Measurements from ENCODE around the gene PAOX. TPM values are rescaled to one million over a fixed set of nuclear protein-coding genes. Genes with fewer than 3 reads are reported as not detected.
A peak's percentile ranks its signal among the peaks of the same experiment; 100 is the strongest.

PAOX gene
- total and polyA plus RNA-seq, 2 of the 13 experiments (the other 11 are each of a cell fraction or from before 2014, with no cell fraction given): 0.49 to 0.77 TPM

- peaks cover 6 to 67% of the 10 kb centered on the region in 2 experiments; a peak in 4 of 5 replicates for H3K27me3 ChIP-seq (ENCODE audit: control insufficient read depth in 1 of 2, insufficient read depth in 2 of 2, low read length in 2 of 2)
- no peaks in the 10 kb centered on the region for H3K79me2 ChIP-seq (ENCODE audit: insufficient read depth, low read length)
- 0 out of 2 replicates have a peak overlapping the region, but pooled peaks have one; percentile 8 for H3K9ac ChIP-seq (ENCODE audit: insufficient read depth, low read depth, low read length)
- peak; percentile 54 for ATAC-seq
- peak overlapping the region; percentile 64 for H3K4me2 ChIP-seq (ENCODE audit: low read depth, low read length)
- POLR2A ChIA-PET: interaction anchor here (0.9 to 2.2 kb wide), 3 partner anchors 11 to 22 kb away, joined by 3 to 8 read pairs (median 5); partner anchors contain the start of genes FUOM and PRAP1
- H3K4me3 ChIP-seq (replicated peaks in 1 of 3; ENCODE audit: insufficient read depth in 1 of 3, low read depth in 2 of 3, low read length in 3 of 3): peak overlapping the region; percentile 19 to 72 (median 42); a peak in 4 of 6 replicates
- H3K9me3 ChIP-seq (ENCODE audit: low read length): no peaks in the 10 kb centered on the region
- 8% methylated on average over 11 of the region's 75 CpGs for WGBS (ENCODE audit: low lambda C conversion rate)
- no peak overlapping the region for H3K27ac ChIP-seq (ENCODE audit: extremely low read length, insufficient read depth, low read length)
- H3K36me3 ChIP-seq (replicated peaks in 1 of 2; ENCODE audit: control insufficient read depth in 1 of 2, insufficient read depth in 2 of 2, low read length in 2 of 2): no peaks in the 10 kb centered on the region
- intact Hi-C loops (cut with micrococcal nuclease; ENCODE audit: unreplicated experiment) (no loop called here), in situ Hi-C loops (cut with HindIII; ENCODE audit: extremely low pct_ligation_motif_present, low pct_unique_long_range_greater_than_20kb) (no loop called here)
- H3K4me1 ChIP-seq (ENCODE audit: insufficient read depth, low read length): peaks cover 21% of the 10 kb centered on the region
- CTCF ChIA-PET (ENCODE audit: low intra/inter-chr PET ratio, low total read pairs): no interaction called here
- no TSS peak for BruUV-seq (replicated peaks)
- H2AFZ ChIP-seq (ENCODE audit: low read length): no peak overlapping the region
- FAIRE-seq: no peak
- no peak for DNase-seq (ENCODE audit: low spot score)
- H4K20me1 ChIP-seq (ENCODE audit: insufficient read depth, low read length): no peaks in the 10 kb centered on the region
- TF ChIP-seq, protein P1, sequence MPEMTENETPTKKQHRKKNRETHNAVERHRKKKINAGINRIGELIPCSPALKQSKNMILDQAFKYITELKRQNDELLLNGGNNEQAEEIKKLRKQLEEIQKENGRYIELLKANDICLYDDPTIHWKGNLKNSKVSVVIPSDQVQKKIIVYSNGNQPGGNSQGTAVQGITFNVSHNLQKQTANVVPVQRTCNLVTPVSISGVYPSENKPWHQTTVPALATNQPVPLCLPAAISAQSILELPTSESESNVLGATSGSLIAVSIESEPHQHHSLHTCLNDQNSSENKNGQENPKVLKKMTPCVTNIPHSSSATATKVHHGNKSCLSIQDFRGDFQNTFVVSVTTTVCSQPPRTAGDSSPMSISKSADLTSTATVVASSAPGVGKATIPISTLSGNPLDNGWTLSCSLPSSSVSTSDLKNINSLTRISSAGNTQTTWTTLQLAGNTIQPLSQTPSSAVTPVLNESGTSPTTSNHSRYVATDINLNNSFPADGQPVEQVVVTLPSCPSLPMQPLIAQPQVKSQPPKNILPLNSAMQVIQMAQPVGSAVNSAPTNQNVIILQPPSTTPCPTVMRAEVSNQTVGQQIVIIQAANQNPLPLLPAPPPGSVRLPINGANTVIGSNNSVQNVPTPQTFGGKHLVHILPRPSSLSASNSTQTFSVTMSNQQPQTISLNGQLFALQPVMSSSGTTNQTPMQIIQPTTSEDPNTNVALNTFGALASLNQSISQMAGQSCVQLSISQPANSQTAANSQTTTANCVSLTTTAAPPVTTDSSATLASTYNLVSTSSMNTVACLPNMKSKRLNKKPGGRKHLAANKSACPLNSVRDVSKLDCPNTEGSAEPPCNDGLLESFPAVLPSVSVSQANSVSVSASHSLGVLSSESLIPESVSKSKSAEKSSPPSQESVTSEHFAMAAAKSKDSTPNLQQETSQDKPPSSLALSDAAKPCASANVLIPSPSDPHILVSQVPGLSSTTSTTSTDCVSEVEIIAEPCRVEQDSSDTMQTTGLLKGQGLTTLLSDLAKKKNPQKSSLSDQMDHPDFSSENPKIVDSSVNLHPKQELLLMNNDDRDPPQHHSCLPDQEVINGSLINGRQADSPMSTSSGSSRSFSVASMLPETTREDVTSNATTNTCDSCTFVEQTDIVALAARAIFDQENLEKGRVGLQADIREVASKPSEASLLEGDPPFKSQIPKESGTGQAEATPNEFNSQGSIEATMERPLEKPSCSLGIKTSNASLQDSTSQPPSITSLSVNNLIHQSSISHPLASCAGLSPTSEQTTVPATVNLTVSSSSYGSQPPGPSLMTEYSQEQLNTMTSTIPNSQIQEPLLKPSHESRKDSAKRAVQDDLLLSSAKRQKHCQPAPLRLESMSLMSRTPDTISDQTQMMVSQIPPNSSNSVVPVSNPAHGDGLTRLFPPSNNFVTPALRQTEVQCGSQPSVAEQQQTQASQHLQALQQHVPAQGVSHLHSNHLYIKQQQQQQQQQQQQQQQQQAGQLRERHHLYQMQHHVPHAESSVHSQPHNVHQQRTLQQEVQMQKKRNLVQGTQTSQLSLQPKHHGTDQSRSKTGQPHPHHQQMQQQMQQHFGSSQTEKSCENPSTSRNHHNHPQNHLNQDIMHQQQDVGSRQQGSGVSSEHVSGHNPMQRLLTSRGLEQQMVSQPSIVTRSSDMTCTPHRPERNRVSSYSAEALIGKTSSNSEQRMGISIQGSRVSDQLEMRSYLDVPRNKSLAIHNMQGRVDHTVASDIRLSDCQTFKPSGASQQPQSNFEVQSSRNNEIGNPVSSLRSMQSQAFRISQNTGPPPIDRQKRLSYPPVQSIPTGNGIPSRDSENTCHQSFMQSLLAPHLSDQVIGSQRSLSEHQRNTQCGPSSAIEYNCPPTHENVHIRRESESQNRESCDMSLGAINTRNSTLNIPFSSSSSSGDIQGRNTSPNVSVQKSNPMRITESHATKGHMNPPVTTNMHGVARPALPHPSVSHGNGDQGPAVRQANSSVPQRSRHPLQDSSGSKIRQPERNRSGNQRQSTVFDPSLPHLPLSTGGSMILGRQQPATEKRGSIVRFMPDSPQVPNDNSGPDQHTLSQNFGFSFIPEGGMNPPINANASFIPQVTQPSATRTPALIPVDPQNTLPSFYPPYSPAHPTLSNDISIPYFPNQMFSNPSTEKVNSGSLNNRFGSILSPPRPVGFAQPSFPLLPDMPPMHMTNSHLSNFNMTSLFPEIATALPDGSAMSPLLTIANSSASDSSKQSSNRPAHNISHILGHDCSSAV (CRISPR knock-in tag; IDR thresholded peaks at IDR 0.05; ENCODE audit: borderline replicate concordance): no peak
- TF ChIP-seq RFX1 (IDR thresholded peaks at IDR 0.05) (peak; percentile 57), ZNF570 (CRISPR knock-in tag; IDR thresholded peaks at IDR 0.05; ENCODE audit: borderline replicate concordance) (no peak), ZNF83 (CRISPR knock-in tag; IDR thresholded peaks at IDR 0.05; ENCODE audit: borderline replicate concordance) (no peak), RELA (CRISPR knock-in tag; IDR thresholded peaks at IDR 0.05) (no peak), ZNF33A (CRISPR knock-in tag; IDR thresholded peaks at IDR 0.05; ENCODE audit: borderline replicate concordance) (no peak), RFX3 (CRISPR knock-in tag; IDR thresholded peaks at IDR 0.05) (peak; percentile 75), ZNF337 (CRISPR knock-in tag; IDR thresholded peaks at IDR 0.05; ENCODE audit: borderline replicate concordance, low read depth) (no peak), CEBPZ (IDR thresholded peaks at IDR 0.05; ENCODE audit: low read length) (no peak)
- TF ChIP-seq, protein P2, sequence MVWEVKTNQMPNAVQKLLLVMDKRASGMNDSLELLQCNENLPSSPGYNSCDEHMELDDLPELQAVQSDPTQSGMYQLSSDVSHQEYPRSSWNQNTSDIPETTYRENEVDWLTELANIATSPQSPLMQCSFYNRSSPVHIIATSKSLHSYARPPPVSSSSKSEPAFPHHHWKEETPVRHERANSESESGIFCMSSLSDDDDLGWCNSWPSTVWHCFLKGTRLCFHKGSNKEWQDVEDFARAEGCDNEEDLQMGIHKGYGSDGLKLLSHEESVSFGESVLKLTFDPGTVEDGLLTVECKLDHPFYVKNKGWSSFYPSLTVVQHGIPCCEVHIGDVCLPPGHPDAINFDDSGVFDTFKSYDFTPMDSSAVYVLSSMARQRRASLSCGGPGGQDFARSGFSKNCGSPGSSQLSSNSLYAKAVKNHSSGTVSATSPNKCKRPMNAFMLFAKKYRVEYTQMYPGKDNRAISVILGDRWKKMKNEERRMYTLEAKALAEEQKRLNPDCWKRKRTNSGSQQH (CRISPR knock-in tag; IDR thresholded peaks at IDR 0.05; ENCODE audit: low read depth): no peak
Observed at GRCh38 chr10:133335246-133336117, 43.6 kb upstream of the PAOX start.

Data from HepG2 (cell line).